ENCODE data around the gene GEMIN2.
"Not testable (repeated sequence)": the region's sequence is repeated elsewhere in the genome, so short reads cannot be mapped to it uniquely, and the experiment has no call there.

DNA sequence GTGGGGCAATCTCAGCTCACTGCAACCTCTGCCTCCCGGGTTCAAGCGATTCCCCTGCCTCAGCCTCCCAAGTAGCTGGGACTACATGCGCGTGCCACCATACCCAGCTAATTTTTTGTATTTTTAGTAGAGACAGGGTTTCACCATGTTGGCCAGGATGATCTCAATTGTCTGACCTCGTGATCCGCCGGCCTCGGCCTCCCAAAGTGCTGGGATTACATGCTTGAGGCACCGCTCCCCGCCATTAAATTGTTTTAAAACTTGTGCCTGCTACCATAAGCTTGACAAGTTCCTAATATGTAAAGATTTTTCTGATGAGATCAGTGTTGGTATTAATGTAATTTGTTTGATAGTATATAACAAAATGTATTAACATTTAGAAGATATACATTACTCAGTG is 14.9 kb upstream of the GEMIN2 start:
- TF ChIP-seq POLR2A, CTCF (IDR thresholded peaks at IDR 0.05): not testable (repeated sequence)
